C1 segment of cervical spinal cord (tissue), 14 donors: ENCODE measurements around the gene FZD1.

ENCODE experiments used
- DNase-seq, 14 donors: peaks; one replicate each; lab custom pipeline; 2025; lab: John Stamatoyannopoulos, UW

The FZD1 gene

DNA sequence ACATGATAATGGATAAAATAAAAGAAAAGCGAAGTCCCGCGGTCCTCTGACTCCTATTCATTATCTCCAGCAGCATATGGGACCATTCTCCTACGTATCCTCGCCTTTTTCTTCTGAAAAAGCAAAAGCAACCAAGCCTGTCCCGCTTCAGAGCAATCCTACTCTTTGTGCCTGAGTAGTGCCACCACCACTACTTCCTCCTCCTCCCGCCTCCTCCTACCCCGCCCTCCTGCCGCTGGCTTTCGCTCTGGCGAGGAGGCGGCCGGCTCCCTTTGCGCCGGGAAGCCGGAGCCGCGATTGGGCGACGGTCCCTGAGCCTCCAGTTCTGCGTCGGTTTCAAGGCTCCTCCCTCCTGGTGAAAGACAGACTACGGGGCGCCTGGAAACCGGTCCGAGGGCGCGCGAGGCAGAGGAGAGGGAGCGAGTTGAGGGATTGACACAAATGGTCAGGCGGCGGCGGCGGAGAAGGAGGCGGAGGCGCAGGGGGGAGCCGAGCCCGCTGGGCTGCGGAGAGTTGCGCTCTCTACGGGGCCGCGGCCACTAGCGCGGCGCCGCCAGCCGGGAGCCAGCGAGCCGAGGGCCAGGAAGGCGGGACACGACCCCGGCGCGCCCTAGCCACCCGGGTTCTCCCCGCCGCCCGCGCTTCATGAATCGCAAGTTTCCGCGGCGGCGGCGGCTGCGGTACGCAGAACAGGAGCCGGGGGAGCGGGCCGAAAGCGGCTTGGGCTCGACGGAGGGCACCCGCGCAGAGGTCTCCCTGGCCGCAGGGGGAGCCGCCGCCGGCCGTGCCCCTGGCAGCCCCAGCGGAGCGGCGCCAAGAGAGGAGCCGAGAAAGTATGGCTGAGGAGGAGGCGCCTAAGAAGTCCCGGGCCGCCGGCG, at the start of gene FZD1:
Gene FZD1, plus strand, starts transcription at position 388 of the 878 bp plus-strand sequence. Its CDS starts 448 bp downstream, at position 836.
- peak; percentile 59 to 98 (median 94) for DNase-seq

DNA sequence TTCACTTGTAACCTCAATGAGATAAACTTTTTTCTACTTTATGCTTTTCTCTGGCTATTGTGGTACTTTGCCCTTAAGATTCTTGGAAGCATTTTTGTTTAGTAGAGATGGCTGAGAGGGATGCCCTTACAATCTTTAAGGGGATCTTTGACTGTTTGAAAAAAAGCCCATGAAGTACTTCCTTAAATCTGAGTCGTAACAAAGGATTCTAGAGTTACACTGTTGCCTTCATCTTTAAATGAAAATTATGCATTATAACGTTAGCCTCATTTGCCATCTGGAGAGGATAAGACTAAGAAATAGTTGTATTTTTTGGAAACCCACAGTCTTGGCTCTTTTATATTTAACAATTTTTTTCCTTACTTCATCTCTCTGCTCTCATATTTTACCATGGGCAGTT, 37.8 kb upstream of the FZD1 start:
- DNase-seq = no peak

DNA sequence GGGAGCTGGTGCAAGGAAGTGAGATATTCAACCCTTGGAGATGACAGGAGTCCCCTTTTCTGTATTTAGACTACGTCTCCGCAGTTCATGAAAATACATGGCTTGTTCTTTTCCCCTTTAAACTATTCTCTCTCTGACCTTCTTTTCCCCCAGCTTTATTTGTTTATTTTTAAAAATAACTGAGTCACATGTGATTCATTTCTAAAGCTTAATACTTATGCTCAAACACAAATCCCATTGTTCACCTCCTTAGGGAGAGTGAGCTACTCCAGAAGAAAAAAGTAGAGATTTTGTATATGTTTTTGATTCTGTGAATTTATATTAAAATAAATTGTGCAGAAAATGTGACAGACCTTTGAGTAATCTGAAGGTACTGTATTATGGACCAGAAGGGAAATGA, 35.9 kb upstream of the FZD1 start:
- DNase-seq = no peak

DNA sequence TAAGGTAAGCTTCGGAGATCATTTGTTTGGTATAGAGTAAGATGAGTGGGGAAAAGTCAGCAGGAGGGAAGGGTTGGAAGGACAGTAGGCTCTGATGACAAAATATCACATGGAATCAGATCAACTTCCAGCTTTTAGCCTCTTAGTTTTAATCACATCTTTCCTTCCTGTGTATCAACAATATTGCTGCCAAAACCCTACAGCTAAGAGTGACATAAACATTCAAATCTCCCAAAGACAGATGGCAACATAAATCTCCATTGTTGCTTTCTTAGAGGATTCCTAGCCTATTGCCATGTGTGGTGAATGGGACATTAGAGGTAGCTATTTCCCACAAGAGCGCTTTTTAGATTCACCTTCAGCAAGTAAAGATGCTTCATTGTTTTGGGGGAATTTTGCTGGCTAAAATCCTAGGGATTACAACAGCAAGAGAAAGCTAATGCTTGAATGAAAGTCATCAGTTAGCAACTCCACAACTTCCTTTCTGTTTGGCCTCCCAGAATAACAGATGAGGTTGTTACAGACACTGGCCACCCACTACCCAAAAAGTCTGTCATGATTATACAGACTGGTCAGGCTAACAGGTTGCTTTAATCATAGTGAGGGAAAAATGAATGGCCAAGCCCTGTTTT, 35.2 kb upstream of the FZD1 start:
- DNase-seq = no peak

DNA sequence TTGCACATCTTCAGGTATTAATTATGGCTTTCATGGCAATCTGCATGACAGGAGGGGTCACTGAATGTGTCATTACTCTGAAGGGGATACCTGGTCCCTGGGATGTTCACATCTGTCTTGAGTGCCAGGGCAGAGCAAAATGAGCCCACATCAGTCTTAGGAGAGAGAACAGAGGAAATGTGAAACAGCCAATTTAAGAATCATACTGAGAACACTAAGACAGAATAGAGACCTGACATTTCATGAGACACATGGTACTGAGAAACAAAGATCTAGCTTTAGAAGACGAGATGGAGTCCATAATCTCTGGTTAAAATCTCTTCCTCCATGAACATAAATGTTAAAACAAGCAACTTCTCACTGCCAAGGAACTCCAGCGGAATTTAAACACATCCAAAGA, 34.1 kb upstream of the FZD1 start:
- no peak for DNase-seq

DNA sequence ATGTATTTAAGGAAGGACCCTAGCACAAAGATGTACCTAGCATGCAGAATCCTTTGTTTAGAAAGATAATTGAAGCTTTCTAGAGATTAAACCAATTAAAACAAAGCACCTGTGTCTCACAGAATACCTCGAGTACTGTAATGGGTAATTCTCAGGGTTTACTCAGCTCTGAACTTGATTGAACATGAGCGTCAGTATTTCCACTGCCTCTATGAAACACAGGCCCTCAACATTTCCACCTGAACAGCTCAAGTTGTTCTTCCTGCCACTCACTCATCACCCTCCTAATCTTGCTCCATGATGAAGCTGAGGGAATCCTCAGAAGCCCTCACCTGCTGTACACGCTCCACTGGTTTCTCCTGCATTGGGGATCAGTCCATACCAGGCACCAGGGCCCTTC, 33.7 kb upstream of the FZD1 start:
- DNase-seq = no peak

DNA sequence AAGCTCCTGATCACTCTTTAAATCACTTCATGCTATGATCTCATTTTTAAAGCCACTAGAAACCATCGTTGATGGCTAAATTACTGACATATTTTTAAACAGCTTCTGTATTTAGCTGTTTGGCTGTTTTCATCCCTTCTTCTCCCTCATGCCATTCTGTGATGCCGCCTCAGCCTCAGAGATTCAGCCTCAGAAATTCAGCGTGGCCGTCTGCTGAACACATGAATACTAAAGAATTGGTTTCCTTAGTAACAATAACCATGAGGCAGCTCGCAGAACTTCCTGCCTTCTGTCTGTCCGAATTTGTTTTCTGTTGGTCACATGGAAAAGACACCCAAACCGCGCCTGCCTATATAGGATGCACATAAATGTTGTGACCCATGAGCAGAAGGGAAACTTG, 31.0 kb upstream of the FZD1 start:
- DNase-seq = no peak

DNA sequence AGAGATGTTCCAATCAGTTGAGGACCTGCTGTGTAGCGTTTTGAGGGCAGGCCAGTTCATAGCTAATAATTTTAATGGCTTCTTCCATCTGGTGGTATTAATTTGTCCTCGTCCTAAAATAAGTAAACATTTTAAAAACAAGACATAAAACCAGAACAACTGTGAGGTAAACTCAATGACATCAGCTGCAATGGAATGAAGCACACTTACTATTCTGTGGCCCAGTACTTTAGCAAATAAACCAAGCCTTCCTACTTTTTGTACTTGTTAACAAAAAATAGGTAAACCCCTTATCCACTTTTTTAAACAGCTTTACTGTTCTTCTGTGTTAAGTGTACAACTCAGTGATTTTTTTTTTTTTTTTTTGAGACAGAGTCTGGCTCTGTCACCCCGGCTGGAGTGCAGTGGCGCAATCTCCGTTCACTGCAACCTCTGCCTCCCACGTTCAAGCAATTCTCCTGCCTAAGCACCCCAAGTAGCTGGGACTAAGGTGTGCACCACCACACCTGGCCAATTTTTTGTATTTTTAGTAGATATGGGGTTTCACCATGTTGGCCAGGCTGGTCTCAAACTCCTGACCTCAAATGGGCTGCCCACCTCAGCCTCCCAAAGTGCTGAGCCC, 28.9 kb upstream of the FZD1 start:
- no peak for DNase-seq

DNA sequence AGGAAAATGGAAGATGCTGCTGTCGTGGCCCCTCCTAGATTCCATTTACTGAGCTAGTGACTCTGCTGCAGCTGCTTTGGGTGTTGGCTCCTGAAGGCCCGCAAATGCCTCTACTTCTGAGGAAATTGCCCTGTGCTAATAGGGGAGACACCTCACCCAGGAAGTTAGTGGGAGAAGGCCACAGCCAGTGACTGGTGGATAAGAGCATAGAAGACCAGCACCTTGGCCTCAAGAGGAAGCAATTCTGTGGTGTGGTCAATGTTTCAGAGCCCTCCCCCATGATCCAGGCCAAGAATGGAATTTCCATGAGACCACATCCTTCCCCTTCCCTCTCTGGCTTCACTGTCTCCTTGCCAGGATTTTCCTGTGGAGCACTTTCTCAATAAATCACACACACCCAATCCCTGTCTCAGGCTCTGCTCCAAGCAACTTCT, 25.0 kb upstream of the FZD1 start:
- no peak for DNase-seq

DNA sequence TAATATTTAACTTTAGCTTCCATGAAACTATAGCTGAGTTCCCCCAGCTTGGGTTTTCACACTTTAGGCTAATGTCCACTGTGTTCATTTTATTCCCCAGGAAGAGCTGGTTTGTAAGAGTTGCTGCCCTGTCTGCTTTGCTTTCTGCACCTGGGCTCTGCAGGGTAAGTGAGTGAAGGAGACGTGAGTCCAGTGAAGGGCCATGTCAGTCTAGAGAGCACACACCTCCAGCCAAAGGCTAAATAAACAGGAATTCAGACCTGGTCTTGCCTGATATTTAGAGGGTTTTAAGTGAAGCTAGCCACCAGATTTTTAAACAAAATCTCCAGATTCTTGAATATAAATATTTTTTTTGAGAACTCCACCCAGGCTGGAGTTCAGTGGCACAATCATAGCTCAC, 24.5 kb upstream of the FZD1 start:
- DNase-seq = no peak

DNA sequence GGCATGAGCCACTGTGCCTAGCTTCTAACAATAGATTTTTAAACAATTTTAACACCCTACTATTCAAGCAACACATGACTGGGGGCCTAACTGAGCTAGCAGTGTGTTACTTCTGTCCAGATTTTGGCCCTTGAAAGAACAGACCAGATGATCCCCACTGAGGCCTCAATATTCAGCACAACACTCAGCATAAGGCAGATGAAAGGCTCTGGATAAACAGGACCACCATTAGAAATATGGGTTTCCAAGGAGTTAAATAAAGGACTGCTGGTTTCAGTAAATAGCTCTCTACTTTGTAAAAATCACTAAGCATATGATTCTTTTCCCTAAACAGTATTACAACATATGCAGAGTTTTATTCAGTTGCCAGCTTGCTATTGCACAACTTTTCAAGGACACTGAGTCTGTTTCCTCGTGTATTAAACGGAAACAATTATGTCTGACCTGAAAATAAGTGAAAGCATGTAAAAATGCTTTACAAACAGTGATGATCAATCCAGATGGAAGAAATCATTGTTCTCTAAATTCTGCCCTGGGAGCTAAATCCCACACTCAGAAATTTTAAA, 23.8 kb upstream of the FZD1 start:
- DNase-seq = no peak

DNA sequence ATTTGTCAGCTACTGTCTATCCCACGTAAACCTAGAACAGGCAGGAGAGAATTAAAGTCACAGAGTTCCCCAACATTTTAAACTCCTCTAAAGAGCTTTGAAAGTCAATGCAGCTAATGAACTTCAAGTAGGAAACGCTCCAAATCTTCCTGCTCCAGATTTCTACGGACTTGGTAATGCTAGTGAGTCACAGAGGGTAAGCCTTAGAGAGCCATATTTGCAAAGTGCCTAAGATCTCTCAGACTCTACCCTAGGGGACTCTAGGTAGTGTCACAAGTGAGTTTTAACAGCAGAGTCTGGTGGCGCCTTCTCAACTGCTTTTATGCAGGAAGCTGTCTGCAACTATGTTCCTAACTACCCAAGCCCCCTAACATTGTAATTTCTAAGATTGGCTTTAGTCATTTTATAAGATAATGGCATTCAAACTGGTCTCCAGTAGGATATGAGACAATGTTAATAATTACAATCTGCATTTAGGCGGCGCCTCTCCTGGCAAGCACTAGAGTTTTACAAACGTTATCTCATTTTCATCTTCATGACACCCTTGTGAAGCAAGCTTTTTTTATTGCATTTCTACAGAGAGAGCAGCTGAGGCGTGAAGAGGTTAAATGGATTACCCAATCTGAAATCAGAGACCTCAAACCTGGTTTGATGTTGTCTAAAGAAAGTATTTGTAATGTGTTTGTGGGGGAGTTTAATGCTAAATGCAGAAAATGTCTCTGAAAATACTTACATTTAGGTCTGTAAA, 22.0 kb upstream of the FZD1 start:
- no peak for DNase-seq

DNA sequence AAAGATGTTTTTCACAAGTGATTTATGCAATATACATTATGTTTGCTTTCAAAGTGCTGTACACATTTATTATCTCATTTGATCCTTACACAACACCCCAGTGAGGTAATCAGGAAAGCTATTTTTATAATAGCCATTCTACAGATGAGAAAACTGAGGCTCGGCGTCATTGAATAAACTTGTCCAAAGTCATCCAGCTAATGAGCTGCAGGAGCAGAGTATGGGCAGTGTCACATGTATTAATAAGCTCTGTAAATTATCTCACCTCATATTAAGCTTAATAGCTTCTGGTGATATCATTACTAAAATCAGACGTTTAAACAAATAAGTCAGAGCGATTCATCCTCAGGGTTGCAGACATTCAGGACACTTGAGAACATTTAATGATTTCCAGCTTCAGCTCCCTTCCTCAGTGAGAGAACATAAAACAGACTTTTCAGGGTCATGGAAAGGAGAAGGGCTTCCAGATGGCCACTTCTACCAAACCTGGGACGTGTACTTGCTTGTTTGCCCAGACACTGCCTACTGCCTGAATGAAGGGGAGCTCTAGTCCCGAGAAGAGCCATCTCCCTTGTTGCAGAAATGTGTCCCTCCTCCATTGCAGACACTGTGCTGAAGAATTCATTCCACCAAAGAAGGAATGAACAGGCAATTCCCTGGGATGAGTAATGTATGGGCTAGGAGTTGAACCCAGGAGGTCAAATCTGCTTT, 20.5 kb upstream of the FZD1 start:
- DNase-seq = no peak

DNA sequence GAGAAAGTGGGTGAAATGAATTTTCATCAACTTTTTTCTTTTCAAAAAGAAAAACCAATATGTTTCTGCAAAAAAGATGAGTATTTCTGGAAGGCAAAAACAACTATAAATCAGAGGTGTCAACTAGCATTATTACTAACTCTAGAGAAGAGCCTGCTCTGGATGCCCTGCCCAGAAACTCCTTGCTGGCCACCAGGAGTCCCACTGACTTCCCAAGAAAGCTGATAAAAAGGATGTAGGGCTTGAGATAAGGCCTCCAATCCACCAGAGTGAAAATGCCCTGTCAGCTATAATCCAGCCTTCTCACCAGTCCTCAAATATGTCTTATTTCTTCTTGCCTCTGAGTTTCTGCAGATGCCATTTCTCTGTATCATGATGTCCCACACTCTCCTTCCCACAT, 16.7 kb upstream of the FZD1 start:
- no peak for DNase-seq

DNA sequence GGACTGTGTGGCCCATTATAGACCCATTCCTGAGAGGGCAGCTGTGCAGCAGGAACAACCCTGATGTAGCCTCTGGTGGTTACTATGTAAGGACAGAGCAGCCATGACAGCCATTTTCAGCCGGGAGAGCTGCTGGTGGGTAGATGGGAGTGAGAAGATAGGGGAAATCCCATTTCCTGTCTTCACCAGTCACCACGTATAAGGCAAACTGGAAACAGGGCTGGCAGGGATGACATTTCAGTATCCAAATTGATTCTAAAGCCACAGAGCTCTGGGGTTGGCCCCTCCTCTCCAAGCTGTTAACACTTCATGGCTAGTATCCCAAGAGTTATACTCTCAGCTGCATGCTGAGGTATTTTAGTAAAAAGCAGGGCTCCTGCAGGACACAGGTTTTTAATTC, 15.2 kb upstream of the FZD1 start:
- no peak for DNase-seq

DNA sequence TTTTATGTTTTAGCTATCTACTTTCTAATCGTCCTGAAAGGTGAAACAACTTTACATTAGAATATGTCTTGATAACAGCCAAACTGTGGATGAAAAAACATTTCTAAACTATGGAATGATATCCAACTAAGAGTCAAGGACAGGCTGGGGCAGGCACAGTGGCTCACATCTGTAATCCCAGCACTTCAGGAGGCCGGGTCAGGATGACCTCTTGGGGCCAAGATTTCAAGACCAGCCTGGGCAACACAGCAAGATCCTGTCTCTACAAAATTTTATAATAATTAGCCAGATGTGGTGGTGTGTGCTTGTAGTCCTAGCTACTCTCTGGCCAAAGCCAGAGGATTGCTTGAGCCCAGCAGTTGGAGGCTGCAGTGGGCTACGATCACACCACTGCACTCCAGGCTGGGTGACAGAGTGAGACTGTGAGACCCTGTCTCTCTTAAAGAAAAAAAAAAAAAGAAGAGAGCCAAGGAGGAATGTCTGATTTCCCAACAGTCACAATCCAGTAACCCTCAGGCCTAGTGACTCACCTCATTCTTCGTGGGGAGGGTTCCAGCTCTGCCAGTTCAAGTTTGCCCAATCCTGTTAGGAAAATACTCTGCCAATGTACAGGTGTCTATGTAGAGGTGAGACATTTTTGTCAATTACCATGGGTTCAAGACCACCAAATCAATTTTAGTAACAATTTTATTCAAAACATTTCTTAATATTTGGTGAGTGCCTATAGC, 14.6 kb upstream of the FZD1 start:
- DNase-seq = no peak

DNA sequence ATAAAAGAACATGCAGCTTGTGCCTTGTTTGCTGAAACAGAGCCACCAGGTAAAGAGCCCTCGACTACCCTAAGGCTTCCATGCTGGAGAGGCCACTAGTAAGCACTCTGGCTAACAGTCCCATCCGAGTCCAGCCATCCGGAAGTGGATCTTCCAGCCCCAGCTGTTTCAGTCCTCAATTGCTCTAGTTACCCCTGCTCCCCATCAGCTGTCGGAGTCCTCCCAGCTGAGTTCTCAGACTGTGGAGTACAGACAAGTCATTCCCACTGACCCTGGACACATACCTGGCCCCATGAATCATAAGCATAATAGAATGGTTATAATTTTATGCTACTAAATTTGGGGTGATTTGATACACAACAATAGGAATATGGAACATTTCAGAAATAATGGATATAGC, 13.5 kb upstream of the FZD1 start:
- no peak for DNase-seq

DNA sequence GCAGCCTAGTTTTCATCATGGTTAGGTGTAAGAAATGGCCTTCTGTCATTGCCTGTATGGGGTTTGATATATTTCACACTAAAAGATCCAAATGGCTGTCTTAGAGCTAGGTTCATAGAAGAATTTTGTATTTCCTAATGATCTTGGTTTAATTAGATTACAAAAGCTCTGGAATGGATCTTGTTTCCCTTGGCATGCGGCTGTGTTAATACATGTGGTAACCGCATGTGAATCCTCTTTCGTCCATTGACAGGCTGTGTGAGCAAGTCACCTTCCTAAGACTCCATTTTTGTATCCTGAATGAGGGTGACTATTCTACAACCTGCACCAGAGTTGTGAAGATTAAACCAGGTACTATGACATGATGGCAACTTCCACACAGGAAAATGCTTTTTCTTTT, 12.4 kb upstream of the FZD1 start:
- no peak for DNase-seq

DNA sequence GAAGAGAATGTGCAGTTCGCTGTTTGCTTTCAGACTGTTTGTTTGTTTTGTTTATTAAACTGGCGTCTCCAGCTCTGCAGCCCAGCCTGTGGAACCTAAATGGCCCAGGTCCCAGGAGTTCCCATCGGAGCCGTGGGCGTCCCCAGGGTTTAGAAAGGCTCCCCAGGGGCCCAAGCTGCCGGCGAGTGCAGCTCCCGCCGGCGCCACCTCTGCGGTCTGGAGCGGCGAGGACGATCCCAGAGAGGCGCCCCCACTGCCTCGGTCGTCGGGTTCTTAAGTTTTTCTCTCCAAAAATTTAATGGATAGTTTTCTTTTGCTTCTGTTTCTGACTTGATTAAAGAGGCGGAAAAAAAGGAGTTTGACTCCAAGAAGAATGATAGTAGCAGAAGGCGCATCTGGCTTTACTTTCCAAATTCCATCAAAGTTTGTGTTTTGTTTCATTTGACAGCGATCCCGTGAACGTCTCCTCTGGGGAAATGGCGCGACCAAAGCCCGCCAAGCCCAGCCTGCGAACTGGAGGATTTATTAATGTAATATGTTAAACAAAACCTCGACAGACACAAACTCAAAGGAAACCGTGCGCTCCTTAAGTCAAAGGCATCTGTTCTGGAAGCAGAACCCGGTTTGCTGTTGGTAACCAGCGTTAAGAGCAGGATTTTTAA, 718 bp upstream of the FZD1 start:
- DNase-seq = peak in 7 of 14 donors; percentile 17 to 74 (median 52)
